Fibroblast of mammary gland (primary cell): ENCODE results near the gene SMYD3.

ENCODE experiments used
- DNase-seq: peaks from one replicate; pipeline ENCODE4 v3.0.0-alpha.2; 2010; ENCODE audit warnings: low read depth
- H3K4me3 ChIP-seq: 2 replicates; pipeline ENCODE4 v1.5.1; 2011; ENCODE audit warnings: low read depth, mild to moderate bottlenecking, low read length, moderate library complexity; ENCODE audit not compliant: control insufficient read depth
- TF ChIP-seq, protein P1 (sequence below): conservative IDR thresholded peaks from 2 replicates; pipeline ENCODE4 v1.5.1; 2011; ENCODE audit warnings: low read depth, low read length, inconsistent platforms; ENCODE audit not compliant: control insufficient read depth, insufficient read depth

The SMYD3 gene

DNA sequence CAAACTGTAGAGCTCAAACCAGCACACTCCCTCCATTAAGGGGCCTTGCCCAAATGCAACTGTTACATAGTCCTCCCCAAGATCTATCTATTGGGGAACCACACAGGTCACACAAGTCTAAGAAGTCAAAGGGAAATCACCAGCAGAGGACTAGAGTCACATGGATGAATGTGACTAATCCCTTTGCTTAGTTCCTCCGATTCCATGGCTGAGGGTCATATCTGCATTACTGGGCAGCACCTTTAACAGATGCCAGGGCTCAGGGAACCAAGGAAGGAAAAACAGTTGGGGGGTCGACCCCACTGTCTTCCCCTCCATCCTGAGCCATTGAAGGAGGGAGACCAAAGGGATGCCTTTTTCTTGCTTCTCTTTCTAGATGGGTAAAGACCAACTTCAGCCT lies 23.4 kb upstream of the SMYD3 start:
- no peak for DNase-seq
- TF ChIP-seq, protein P1, sequence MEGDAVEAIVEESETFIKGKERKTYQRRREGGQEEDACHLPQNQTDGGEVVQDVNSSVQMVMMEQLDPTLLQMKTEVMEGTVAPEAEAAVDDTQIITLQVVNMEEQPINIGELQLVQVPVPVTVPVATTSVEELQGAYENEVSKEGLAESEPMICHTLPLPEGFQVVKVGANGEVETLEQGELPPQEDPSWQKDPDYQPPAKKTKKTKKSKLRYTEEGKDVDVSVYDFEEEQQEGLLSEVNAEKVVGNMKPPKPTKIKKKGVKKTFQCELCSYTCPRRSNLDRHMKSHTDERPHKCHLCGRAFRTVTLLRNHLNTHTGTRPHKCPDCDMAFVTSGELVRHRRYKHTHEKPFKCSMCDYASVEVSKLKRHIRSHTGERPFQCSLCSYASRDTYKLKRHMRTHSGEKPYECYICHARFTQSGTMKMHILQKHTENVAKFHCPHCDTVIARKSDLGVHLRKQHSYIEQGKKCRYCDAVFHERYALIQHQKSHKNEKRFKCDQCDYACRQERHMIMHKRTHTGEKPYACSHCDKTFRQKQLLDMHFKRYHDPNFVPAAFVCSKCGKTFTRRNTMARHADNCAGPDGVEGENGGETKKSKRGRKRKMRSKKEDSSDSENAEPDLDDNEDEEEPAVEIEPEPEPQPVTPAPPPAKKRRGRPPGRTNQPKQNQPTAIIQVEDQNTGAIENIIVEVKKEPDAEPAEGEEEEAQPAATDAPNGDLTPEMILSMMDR: no peak
- no peak overlapping the region for H3K4me3 ChIP-seq

DNA sequence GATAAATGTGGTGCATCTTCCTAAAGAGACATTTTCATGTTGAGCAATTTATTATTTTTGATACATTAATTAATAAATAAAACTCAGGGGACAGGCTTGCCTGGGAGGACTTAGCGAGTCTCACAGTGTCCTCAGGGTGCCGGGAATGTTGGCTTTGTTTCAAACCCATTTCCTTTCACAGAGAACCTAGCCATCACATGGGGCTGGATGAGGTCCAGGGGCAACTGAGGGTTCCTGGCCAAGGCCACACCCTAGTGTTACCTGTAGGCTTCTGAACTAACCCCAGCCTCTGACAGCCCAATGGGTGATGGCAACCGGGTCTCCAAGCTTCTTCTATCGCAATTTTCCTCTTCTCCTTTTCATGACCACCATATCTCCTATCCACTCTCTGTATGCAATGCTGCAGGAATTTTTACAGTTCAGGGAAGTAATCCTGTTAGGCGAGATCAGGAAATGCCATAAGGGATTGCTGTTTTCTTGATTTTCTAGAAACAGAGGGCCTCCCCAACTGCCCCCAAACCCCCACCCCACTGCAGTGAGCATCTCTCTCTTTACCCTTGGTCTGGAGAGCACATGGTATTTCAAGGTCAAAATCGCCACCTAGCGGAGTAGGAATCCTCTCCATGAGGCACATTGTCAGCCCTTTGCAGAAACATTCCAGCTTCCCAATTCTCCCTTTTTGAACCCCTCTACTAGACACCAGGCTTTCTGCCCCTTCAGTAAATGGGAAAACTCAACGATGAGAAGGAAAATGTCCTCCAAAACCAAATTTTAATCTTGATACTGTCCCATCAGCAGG lies 22.1 kb upstream of the SMYD3 start:
- H3K4me3 ChIP-seq: no peak overlapping the region
- DNase-seq: no peak
- TF ChIP-seq, protein P1: no peak

DNA sequence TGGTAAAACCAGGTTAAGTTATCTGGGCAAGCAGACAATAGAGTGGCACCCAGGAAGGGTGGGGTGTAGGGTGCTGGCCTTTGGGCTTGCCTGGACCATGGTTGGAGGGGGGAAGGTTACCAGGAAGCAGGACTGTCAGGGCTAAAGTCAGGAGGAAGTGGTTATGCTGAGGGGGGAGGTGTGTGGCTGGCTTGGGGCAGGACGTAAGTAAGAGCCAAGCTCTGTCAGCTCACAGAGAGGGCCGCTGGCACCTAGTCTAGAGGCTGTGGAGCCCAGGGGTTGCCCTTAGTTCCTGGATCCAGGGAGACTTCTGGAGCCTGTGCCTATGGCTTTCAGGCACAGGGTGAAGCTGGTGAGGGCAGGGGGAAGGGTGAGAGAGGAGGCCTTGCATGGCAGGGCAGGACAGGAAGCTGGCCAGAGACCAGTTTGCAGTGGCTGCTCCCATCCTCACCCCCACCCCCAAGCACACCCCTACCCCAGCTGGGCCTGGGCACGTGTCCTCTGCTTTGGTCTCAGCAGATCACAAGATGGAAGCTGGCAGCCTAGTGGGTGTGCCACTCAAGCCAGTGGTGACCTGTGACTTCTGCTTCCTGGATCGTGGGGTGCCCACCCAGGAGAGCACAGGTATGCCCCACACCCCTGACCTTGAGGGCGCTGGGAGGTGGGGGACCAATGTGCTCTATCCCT lies 20.5 kb upstream of the SMYD3 start:
- TF ChIP-seq, protein P1: no peak
- no peak overlapping the region for H3K4me3 ChIP-seq
- no peak for DNase-seq

DNA sequence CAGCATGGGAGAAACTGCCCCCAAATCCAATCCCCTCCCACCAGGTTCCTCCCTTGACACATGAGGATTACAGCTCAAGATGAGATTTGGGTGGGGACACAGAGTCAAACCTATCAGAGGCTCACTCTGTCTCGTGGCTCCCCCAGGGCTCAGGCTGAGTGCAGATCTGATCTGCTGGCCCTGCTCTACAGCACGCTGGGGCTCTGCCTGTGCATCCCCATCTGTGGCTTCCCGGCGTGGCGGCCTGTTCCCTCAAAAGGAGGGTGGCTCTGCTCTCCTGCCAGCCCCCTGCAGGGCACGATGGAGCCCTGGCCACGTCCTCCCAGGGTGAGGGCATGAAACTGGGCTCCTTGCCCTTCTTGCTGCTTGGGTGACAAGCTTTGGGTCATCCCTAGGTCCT lies 19.8 kb upstream of the SMYD3 start:
- no peak overlapping the region for H3K4me3 ChIP-seq
- DNase-seq: no peak
- TF ChIP-seq, protein P1: no peak

DNA sequence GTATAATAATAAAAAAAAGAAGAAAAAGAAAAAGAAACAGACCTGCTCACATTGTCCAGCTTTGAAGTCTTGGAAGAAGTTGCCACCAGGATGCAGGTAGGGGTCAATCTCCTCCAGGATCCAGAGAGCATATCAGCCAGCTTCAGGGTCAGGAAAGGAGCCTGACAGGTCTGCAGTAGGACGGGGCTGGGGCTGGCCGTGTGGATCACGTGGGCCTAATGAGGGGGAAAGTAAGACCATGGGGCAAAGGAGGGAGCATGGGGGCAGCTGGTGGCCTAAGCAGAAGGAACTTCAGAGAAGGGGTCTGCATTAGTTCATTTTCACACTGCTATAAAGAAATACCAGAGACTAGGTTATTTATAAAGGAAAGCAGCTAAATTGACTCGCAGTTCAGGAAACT lies 19.3 kb upstream of the SMYD3 start:
- H3K4me3 ChIP-seq: no peak overlapping the region
- TF ChIP-seq, protein P1: no peak
- no peak for DNase-seq

DNA sequence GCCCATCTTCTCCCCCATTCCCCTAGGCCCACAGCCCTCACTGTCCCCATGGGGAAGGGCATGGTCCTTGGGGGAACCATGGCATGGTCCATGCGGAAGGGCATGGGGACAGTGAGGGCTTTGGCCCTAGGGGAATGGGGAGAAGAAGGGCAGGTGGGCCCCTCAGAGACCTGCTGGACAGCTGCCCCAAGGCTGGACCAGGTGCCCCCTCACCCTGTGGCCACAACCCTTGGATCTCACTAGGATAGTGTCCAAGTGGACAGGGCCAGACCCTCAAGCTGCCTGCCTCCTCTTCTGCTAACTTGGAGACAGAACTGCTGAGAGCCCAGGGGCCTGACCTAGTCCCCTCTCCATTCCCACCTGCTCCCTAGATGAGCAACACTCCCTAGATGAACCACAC lies 12.4 kb upstream of the SMYD3 start:
- TF ChIP-seq, protein P1: no peak
- no peak for DNase-seq
- no peak overlapping the region for H3K4me3 ChIP-seq
